GM12864 (cell line): ENCODE results near the gene DNTTIP2.

Experiments used
- DNase-seq: peaks from one replicate; pipeline ENCODE4 v3.0.0-alpha.2; 2011; ENCODE audit warnings: low read depth
- H3K4me3 ChIP-seq: 2 replicates; pipeline ENCODE4 v1.5.1; 2011; ENCODE audit warnings: mild to moderate bottlenecking, low read depth, low read length, control low read depth
- CTCF ChIP-seq: IDR thresholded peaks from 2 replicates; pipeline ENCODE4 v1.5.1; 2011; ENCODE audit warnings: low read depth, mild to moderate bottlenecking, moderate library complexity, low read length, control low read depth, inconsistent platforms; ENCODE audit errors: missing control alignments

The DNTTIP2 gene

GRCh38 chr1:93821423-93822144 lies 57.4 kb downstream of the DNTTIP2 start:
- H3K4me3 ChIP-seq = no peak overlapping the region
- no peak for DNase-seq
- TF ChIP-seq CTCF = no peak

GRCh38 chr1:93820554-93821422 lies 58.2 kb downstream of the DNTTIP2 start:
- no peak for TF ChIP-seq CTCF
- H3K4me3 ChIP-seq = no peak overlapping the region
- DNase-seq = no peak

GRCh38 chr1:93818570-93818959 lies 60.4 kb downstream of the DNTTIP2 start:
- no peak for DNase-seq
- no peak for TF ChIP-seq CTCF
- H3K4me3 ChIP-seq = no peak overlapping the region

- no peak for TF ChIP-seq CTCF
- H3K4me3 ChIP-seq = no peak overlapping the region
- no peak for DNase-seq
These were observed 61.0 kb downstream of the DNTTIP2 start for GRCh38 chr1:93817819-93818569.

GRCh38 chr1:93816970-93817678 lies 61.9 kb downstream of the DNTTIP2 start:
- no peak overlapping the region for H3K4me3 ChIP-seq
- no peak for DNase-seq
- TF ChIP-seq CTCF = no peak
